DOHH2 (cell line): ENCODE measurements around the gene PIBF1.

Source experiments
- H3F3A ChIP-seq: fragments of 200-600 bp; sonication (generic), shearing (Covaris generic); 2 replicates; pipeline ENCODE4 v1.6.0; 2016; ENCODE audit warnings: antibody characterized with exemption, mild to moderate bottlenecking; ENCODE audit not compliant: control insufficient read depth, insufficient read depth
- H3K27ac ChIP-seq: fragments of 200-600 bp; sonication (generic); 2 replicates; pipeline ENCODE4 v1.5.1; 2014; ENCODE audit warnings: low read depth, mild to moderate bottlenecking, low read length, moderate library complexity
- H3K27me3 ChIP-seq: fragments of 200-600 bp; sonication (generic); 2 replicates; pipeline ENCODE4 v1.6.1; 2014; ENCODE audit warnings: mild to moderate bottlenecking, low read length, mixed read lengths; ENCODE audit not compliant: control insufficient read depth
- H3K36me3 ChIP-seq: fragments of 200-600 bp; sonication (generic); 2 replicates; pipeline ENCODE4 v1.6.1; 2014; ENCODE audit warnings: mild to moderate bottlenecking, low read length, moderate library complexity, mixed read lengths; ENCODE audit not compliant: control insufficient read depth
- H3K4me1 ChIP-seq: fragments of 200-600 bp; sonication (generic); 2 replicates; pipeline ENCODE4 v1.6.1; 2014; ENCODE audit warnings: mild to moderate bottlenecking, low read length, mixed read lengths; ENCODE audit not compliant: control insufficient read depth
- H3K4me2 ChIP-seq: fragments of 200-600 bp; sonication (generic); 2 replicates; pipeline ENCODE4 v1.6.0; 2014; ENCODE audit warnings: mild to moderate bottlenecking, low read length, moderate library complexity
- H3K4me3 ChIP-seq: fragments of 200-600 bp; sonication (generic); 2 replicates; pipeline ENCODE4 v1.5.1; 2014; ENCODE audit warnings: mild to moderate bottlenecking, low read length, mixed read lengths
- H3K79me2 ChIP-seq: fragments of 200-600 bp; sonication (generic); 2 replicates; pipeline ENCODE4 v1.6.1; 2014; ENCODE audit warnings: mild to moderate bottlenecking, low read length, mixed read lengths; ENCODE audit not compliant: control insufficient read depth
- H3K9me2 ChIP-seq: fragments of 200-600 bp; sonication (generic); replicated peaks from 2 replicates; pipeline ENCODE4 v1.6.1; 2014; ENCODE audit warnings: mild to moderate bottlenecking, low read length, mixed read lengths; ENCODE audit not compliant: control insufficient read depth
- H3K9me3 ChIP-seq: fragments of 200-600 bp; sonication (generic); 2 replicates; pipeline ENCODE4 v1.6.1; 2014; ENCODE audit warnings: antibody characterized with exemption, low read length, mixed read lengths; ENCODE audit not compliant: control insufficient read depth, insufficient read depth
- H4K20me1 ChIP-seq: fragments of 200-600 bp; sonication (generic); 2 replicates; pipeline ENCODE4 v1.6.0; 2014; ENCODE audit warnings: low read depth, mild to moderate bottlenecking, antibody characterized with exemption, low read length, moderate library complexity; ENCODE audit not compliant: control insufficient read depth, insufficient read depth
- EZH2phosphoT487 ChIP-seq: fragments of 200-600 bp; sonication (generic); IDR thresholded peaks from 2 replicates; pipeline ENCODE4 v1.6.1; 2017; ENCODE audit warnings: borderline replicate concordance, mild to moderate bottlenecking, antibody characterized with exemption, low read length, moderate library complexity, mixed read lengths
- TF ChIP-seq, protein P1 (sequence below): fragments of 200-600 bp; sonication (generic); IDR thresholded peaks from one replicate; pipeline ENCODE4 v1.5.1; 2014; ENCODE audit warnings: antibody characterized with exemption, mild to moderate bottlenecking, low read depth, low read length; ENCODE audit not compliant: poor library complexity, severe bottlenecking

The PIBF1 gene

DNA sequence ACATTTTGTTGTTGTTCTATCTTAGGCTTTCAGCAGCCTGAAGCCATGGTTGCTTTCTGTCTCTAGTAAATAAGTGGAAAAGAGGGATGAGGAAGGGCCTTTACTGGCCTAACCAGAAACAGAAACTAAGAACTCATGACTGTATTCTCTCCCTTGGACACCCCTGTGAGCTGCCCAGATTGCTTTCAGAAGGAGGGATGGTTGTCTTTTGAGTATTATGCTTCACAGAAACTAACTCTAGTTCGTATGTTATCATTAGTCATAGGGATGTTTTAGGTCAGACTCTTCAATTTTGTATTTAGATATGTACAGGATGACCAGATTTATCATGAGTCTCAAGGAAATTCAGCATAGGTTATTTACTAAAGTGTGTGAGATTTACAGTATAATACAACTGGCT is 36.7 kb upstream of the PIBF1 start:
- Histone ChIP-seq H3K4me3 (no peak overlapping the region), H3K9me3 (no peaks in the 10 kb centered on the region), H3K27ac (no peak overlapping the region), H3K9me2 (no peaks in the 10 kb centered on the region), H3K27me3 (no peaks in the 10 kb centered on the region), H3K4me1 (no peaks in the 10 kb centered on the region), H3F3A (peaks cover 6% of the 10 kb centered on the region; the same call in 1 of the 2 replicates), H3K79me2 (peaks cover 58% of the 10 kb centered on the region), H3K4me2 (no peak overlapping the region), H4K20me1 (no peaks in the 10 kb centered on the region; the same call in 1 of the 2 replicates), H3K36me3 (peaks cover 94% of the 10 kb centered on the region)
- TF ChIP-seq EZH2phosphoT487: no peak

DNA sequence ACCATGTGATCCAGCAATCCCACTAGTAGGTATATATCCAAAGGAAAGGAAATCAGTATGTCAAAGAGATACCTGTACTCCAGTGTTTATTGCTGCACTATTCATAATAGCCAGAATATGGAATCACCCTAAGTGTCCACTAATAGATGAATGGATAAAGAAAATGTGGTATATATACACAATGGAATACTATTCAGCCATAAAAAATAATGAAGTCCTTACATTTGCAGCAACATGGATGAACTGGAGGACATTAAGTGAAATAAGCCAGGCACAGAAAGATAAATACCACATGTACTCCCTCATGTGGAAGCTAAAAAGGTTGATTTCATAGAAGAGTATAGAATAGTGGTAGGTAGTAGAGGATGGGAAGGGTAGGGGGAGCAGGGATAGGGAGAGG is 30.7 kb upstream of the PIBF1 start:
- Histone ChIP-seq H3K9me3 (no peaks in the 10 kb centered on the region), H3K4me3 (no peak overlapping the region), H3K36me3 (peaks cover 94% of the 10 kb centered on the region), H3K27ac (no peak overlapping the region), H3K4me2 (no peak overlapping the region), H3F3A (peaks cover 15% of the 10 kb centered on the region), H3K27me3 (no peaks in the 10 kb centered on the region), H3K9me2 (no peaks in the 10 kb centered on the region), H3K79me2 (peaks cover 78% of the 10 kb centered on the region), H4K20me1 (peaks cover 8% of the 10 kb centered on the region; the same call in 1 of the 2 replicates), H3K4me1 (no peaks in the 10 kb centered on the region)
- TF ChIP-seq, protein P1, sequence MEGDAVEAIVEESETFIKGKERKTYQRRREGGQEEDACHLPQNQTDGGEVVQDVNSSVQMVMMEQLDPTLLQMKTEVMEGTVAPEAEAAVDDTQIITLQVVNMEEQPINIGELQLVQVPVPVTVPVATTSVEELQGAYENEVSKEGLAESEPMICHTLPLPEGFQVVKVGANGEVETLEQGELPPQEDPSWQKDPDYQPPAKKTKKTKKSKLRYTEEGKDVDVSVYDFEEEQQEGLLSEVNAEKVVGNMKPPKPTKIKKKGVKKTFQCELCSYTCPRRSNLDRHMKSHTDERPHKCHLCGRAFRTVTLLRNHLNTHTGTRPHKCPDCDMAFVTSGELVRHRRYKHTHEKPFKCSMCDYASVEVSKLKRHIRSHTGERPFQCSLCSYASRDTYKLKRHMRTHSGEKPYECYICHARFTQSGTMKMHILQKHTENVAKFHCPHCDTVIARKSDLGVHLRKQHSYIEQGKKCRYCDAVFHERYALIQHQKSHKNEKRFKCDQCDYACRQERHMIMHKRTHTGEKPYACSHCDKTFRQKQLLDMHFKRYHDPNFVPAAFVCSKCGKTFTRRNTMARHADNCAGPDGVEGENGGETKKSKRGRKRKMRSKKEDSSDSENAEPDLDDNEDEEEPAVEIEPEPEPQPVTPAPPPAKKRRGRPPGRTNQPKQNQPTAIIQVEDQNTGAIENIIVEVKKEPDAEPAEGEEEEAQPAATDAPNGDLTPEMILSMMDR: no peak
- TF ChIP-seq EZH2phosphoT487: no peak

- peaks cover 90% of the 10 kb centered on the region for H3K36me3 ChIP-seq
- no peaks in the 10 kb centered on the region for H3K9me2 ChIP-seq
- H3K79me2 ChIP-seq: peaks cover 57% of the 10 kb centered on the region
- no peaks in the 10 kb centered on the region for H3K9me3 ChIP-seq
- peaks cover 15% of the 10 kb centered on the region for H3F3A ChIP-seq
- H3K27ac ChIP-seq: no peak overlapping the region
- H3K27me3 ChIP-seq: no peaks in the 10 kb centered on the region
- no peaks in the 10 kb centered on the region for H3K4me1 ChIP-seq
- H4K20me1 ChIP-seq: 0 out of 2 replicates have a peak, but pooled peaks cover 11% of the 10 kb centered on the region
- no peak overlapping the region for H3K4me2 ChIP-seq
- no peak for TF ChIP-seq EZH2phosphoT487
- TF ChIP-seq, protein P1: no peak
- H3K4me3 ChIP-seq: no peak overlapping the region
Measured at GRCh38 chr13:72754111-72754510, 27.8 kb upstream of the PIBF1 start.

GRCh38 chr13:72757792-72758535 is 24.0 kb upstream of the PIBF1 start:
- TF ChIP-seq EZH2phosphoT487: no peak
- TF ChIP-seq, protein P1: no peak
- peaks cover 89% of the 10 kb centered on the region for H3K36me3 ChIP-seq
- no peak overlapping the region for H3K27ac ChIP-seq
- no peaks in the 10 kb centered on the region for H3K9me2 ChIP-seq
- H3K79me2 ChIP-seq: peaks cover 20% of the 10 kb centered on the region
- H3K4me3 ChIP-seq: no peak overlapping the region
- no peak overlapping the region for H3K4me2 ChIP-seq
- peaks cover 24% of the 10 kb centered on the region for H3K4me1 ChIP-seq
- H3K9me3 ChIP-seq: no peaks in the 10 kb centered on the region
- H3K27me3 ChIP-seq: no peaks in the 10 kb centered on the region
- H4K20me1 ChIP-seq: 0 out of 2 replicates have a peak, but pooled peaks cover 4% of the 10 kb centered on the region
- H3F3A ChIP-seq: peaks cover 17% of the 10 kb centered on the region
